Measurements from ENCODE around the gene NPPB. TPM values are rescaled to one million over a fixed set of nuclear protein-coding genes. Genes with fewer than 3 reads are reported as not detected.

NPPB gene
- total RNA-seq, 1 experiment from 2014 or later, result not detected

DNA sequence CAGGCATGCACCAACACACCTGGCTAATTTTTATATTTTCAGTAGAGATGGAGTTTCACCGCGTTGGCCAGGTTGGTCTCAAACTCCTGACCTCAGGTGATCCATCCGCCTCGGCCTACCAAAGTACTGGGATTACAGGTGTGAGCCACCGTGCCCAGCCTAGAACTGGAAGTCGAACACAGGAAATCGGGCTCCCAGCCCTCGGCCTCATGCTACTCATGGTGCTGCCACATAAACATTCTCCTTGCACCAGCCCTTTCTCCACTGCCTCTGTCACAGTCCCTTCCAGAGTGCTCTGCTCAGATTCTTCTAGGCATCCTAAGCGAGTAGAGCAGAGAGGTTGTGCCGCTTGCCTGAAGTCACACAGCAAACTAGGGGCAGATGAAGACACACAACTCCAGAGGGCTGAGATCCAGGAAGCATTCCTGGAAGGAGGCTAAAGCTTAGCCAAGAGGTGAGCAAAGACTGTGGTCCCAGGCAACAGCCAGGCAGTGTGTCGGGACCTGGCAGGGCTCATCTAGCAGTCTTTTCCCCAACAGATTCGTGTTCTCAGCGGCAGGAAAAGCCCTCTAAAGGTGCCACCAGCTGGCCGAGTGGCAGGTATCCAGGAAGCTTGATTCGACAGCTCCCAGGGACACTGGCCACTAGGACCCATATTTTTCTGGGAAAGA is 29.6 kb upstream of the NPPB start:
- DNase-seq, result no peak
- BruUV-seq (replicated peaks), result no TSS peak
- intact Hi-C loops (cut with micrococcal nuclease; ENCODE audit: unreplicated experiment), result no loop called here
- TF ChIP-seq, protein P1, sequence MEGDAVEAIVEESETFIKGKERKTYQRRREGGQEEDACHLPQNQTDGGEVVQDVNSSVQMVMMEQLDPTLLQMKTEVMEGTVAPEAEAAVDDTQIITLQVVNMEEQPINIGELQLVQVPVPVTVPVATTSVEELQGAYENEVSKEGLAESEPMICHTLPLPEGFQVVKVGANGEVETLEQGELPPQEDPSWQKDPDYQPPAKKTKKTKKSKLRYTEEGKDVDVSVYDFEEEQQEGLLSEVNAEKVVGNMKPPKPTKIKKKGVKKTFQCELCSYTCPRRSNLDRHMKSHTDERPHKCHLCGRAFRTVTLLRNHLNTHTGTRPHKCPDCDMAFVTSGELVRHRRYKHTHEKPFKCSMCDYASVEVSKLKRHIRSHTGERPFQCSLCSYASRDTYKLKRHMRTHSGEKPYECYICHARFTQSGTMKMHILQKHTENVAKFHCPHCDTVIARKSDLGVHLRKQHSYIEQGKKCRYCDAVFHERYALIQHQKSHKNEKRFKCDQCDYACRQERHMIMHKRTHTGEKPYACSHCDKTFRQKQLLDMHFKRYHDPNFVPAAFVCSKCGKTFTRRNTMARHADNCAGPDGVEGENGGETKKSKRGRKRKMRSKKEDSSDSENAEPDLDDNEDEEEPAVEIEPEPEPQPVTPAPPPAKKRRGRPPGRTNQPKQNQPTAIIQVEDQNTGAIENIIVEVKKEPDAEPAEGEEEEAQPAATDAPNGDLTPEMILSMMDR (IDR thresholded peaks at IDR 0.05; ENCODE audit: unreplicated experiment), result no peak
- CTCF ChIA-PET, result no interaction called here
- Mint-ChIP-seq H3K4me3 (ENCODE audit: low read depth, unreplicated experiment) (no peak overlapping the region), H3K27me3 (ENCODE audit: unreplicated experiment) (peaks cover 34% of the 10 kb centered on the region), H3K4me1 (ENCODE audit: low read depth, unreplicated experiment) (no peaks in the 10 kb centered on the region), H3K9me3 (ENCODE audit: low read depth, unreplicated experiment) (no peaks in the 10 kb centered on the region), H3K36me3 (ENCODE audit: insufficient read depth, unreplicated experiment) (no peaks in the 10 kb centered on the region), H3K27ac (ENCODE audit: unreplicated experiment) (no peak overlapping the region)

DNA sequence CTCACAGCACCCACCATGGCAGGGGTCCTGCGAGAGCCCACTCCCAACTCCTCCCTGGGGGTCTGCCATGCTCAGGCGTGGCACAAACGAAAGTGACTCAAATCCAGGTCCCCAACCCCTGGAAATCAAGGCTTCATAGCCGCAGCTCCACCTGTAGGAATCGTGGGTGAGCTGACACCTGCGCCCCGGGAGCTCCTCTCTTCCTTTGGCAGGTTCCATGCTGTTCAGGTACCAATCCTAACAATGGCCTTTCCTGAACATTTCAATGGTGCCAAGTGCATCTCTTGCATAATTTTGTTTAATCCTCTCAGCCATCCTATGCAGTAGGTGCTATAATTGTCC is 28.9 kb upstream of the NPPB start:
- intact Hi-C loops (cut with micrococcal nuclease; ENCODE audit: unreplicated experiment), result no loop called here
- no TSS peak for BruUV-seq (replicated peaks)
- DNase-seq, result no peak
- Mint-ChIP-seq H3K27ac (ENCODE audit: unreplicated experiment) (no peak overlapping the region), H3K27me3 (ENCODE audit: unreplicated experiment) (peaks cover 27% of the 10 kb centered on the region), H3K4me3 (ENCODE audit: low read depth, unreplicated experiment) (no peak overlapping the region), H3K4me1 (ENCODE audit: low read depth, unreplicated experiment) (no peaks in the 10 kb centered on the region), H3K36me3 (ENCODE audit: insufficient read depth, unreplicated experiment) (no peaks in the 10 kb centered on the region), H3K9me3 (ENCODE audit: low read depth, unreplicated experiment) (no peaks in the 10 kb centered on the region)
- TF ChIP-seq, protein P1 (IDR thresholded peaks at IDR 0.05; ENCODE audit: unreplicated experiment), result no peak
- CTCF ChIA-PET, result no interaction called here

DNA sequence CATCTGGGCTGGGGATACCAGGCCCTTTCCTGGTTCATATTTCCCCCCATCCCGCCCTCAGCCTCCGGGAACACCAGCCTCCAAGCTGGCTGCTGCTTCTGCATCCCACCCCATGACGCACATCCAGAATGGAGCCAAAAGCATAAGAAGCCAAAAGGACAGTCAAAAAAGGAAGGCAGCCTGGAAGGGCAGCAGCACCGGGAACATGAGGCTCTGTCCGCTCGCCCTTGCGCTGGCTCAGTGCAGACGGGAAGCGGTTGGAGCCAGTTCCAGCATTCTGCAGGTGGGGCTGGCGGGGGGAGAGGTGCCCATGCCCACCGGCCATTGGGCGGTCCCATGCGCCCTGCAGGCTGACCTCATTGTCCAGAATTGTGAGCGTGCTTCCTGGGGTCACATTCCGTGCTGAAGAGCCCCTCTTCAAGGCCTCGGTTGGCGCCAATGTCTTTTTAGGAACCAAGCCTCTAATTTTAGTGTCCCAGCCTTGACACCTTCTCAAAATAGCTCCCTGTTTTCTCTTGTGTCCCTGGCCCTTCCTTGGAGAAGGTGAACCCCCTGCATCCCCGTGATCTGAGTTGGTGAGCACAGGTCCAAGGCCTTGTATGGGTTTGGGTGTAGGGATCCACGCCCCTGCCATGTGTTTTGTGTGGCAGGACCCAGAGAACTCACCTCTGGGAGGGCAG is 28.4 kb upstream of the NPPB start:
- Mint-ChIP-seq H3K27ac (ENCODE audit: unreplicated experiment) (no peak overlapping the region), H3K4me1 (ENCODE audit: low read depth, unreplicated experiment) (no peaks in the 10 kb centered on the region), H3K4me3 (ENCODE audit: low read depth, unreplicated experiment) (no peak overlapping the region), H3K36me3 (ENCODE audit: insufficient read depth, unreplicated experiment) (no peaks in the 10 kb centered on the region), H3K9me3 (ENCODE audit: low read depth, unreplicated experiment) (no peaks in the 10 kb centered on the region), H3K27me3 (ENCODE audit: unreplicated experiment) (peaks cover 27% of the 10 kb centered on the region)
- CTCF ChIA-PET, result no interaction called here
- intact Hi-C loops (cut with micrococcal nuclease; ENCODE audit: unreplicated experiment), result no loop called here
- TF ChIP-seq, protein P1 (IDR thresholded peaks at IDR 0.05; ENCODE audit: unreplicated experiment), result no peak
- BruUV-seq (replicated peaks), result no TSS peak
- DNase-seq, result no peak

DNA sequence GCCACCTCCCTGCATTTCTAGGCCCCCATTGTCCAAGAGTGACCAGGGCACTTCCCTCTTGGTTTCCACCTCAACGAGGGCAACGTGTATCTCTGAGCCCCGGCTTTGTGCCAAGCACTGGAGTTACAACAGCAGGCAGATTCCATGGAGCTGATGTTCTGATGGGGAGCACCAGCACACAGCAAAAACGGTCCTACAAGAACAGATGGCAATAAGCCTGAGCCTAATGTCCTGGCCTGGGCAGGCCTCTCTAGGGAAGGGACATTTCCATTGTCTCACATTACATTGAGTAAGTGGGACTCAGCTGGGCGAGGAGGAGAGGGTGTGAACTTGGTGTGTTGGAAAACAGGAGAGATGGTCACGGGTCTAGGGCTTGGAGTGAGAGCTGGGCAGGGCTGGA is 27.2 kb upstream of the NPPB start:
- CTCF ChIA-PET, result no interaction called here
- no peak for DNase-seq
- TF ChIP-seq, protein P1 (IDR thresholded peaks at IDR 0.05; ENCODE audit: unreplicated experiment), result no peak
- Mint-ChIP-seq H3K4me3 (ENCODE audit: low read depth, unreplicated experiment) (no peak overlapping the region), H3K4me1 (ENCODE audit: low read depth, unreplicated experiment) (no peaks in the 10 kb centered on the region), H3K27me3 (ENCODE audit: unreplicated experiment) (peaks cover 27% of the 10 kb centered on the region), H3K36me3 (ENCODE audit: insufficient read depth, unreplicated experiment) (no peaks in the 10 kb centered on the region), H3K27ac (ENCODE audit: unreplicated experiment) (no peak overlapping the region), H3K9me3 (ENCODE audit: low read depth, unreplicated experiment) (no peaks in the 10 kb centered on the region)
- no TSS peak for BruUV-seq (replicated peaks)
- intact Hi-C loops (cut with micrococcal nuclease; ENCODE audit: unreplicated experiment), result no loop called here

Measured in Calu3 (cell line).